T-helper 1 cell treated with Interleukin-12 subunit alpha and Interleukin-12 subunit beta and Interleukin-4 antibody, amounts not matched to agents 30 μg/mL and 1 μg/mL, for 36 hours (primary cell): ENCODE data around the gene PRXL2B.

Experiments used
- H3K27ac Mint-ChIP-seq: one replicate; pipeline ENCODE4 v1.8.0; 2021; ENCODE audit warnings: mild to moderate bottlenecking, mixed read lengths
- H3K27me3 Mint-ChIP-seq: one replicate; pipeline ENCODE4 v1.8.0; 2021; ENCODE audit warnings: low read depth, mixed read lengths
- H3K36me3 Mint-ChIP-seq: one replicate; pipeline ENCODE4 v1.8.0; 2021; ENCODE audit warnings: low read depth, mixed read lengths
- H3K4me1 Mint-ChIP-seq: one replicate; pipeline ENCODE4 v1.8.0; 2021; ENCODE audit warnings: low read depth, mixed read lengths
- H3K4me3 Mint-ChIP-seq: one replicate; pipeline ENCODE4 v1.8.0; 2021; ENCODE audit warnings: mild to moderate bottlenecking, moderate library complexity, mixed read lengths
- H3K9me3 Mint-ChIP-seq: one replicate; pipeline ENCODE4 v1.8.0; 2021; ENCODE audit warnings: mixed read lengths

Gene PRXL2B

DNA sequence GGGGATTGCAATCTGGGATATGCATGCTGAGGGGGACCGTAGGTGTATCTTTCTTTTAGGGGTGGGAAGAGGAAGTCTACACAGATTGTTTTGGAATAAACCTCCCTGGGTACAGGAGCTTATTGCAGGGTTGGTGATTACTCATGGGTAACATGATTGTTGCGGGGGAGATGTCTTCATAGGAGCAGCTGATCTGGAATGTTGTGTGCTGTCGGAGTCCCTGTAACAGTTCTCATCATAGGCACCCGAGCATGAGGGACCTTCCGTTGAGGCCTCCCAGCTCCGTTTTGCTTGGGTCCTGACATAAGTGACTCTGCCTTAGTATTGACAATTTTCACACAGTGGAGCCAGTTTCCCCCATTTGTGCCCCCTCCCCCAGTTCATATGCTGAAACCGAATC, 4.2 kb upstream of the PRXL2B start:
- Mint-ChIP-seq H3K27me3 (no peaks in the 10 kb centered on the region), H3K4me3 (no peak overlapping the region), H3K9me3 (no peaks in the 10 kb centered on the region), H3K27ac (peak overlapping the region; percentile 49), H3K36me3 (peaks cover 11% of the 10 kb centered on the region), H3K4me1 (peaks cover 49% of the 10 kb centered on the region)

DNA sequence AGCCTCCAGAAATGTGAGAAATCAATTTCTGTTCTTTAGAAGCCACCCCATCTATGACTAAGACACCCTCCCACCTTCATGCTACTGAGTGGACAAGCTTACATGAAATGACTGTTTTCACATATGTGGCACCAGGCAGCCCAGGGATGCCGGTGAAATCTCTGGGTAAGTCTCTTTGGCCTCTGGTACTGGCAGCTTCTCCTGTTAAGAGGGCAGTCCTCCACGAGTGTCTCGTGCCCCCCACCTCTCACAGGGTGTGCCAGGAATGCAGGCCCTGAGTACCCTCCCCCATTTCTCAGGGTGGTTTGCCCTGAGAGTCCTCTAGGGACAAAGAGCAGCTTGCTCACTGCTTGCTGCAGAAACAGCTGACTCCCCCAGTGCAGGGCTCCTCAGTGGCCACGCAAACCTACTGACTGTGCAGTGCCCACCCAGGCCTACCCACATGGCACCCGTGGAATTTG, 3.2 kb upstream of the PRXL2B start:
- Mint-ChIP-seq H3K4me1 (peaks cover 46% of the 10 kb centered on the region), H3K4me3 (no peak overlapping the region), H3K27ac (peak overlapping the region; percentile 95), H3K36me3 (peaks cover 11% of the 10 kb centered on the region), H3K9me3 (no peaks in the 10 kb centered on the region), H3K27me3 (no peaks in the 10 kb centered on the region)

DNA sequence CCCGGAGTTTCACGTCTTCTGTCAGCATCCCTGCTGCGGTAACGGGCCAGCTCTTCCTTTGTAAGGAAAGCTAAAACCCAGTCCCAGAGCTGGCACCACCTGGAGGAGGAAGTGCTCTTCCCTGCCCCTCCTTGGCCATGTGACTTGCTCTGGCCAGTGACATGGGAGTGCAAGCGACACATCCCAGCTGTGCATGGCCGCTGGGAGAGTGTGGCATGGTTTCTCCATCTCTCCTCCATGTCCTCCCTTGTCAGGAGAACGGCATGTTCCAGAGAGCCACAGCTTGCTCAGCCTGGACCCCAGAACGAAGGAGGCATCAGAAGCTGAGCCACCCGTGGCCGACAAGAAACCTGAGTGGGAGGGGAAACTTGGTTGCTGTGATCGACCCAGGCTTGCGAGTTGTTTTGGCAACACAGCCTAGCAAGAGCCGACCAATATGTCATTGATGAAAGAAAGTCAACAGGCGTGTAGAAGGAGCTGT, 2.7 kb upstream of the PRXL2B start:
- no peaks in the 10 kb centered on the region for H3K27me3 Mint-ChIP-seq
- peaks cover 41% of the 10 kb centered on the region for H3K4me1 Mint-ChIP-seq
- no peaks in the 10 kb centered on the region for H3K9me3 Mint-ChIP-seq
- H3K27ac Mint-ChIP-seq = peak overlapping the region; percentile 95
- peaks cover 9% of the 10 kb centered on the region for H3K36me3 Mint-ChIP-seq
- peak overlapping the region; percentile 87 for H3K4me3 Mint-ChIP-seq

DNA sequence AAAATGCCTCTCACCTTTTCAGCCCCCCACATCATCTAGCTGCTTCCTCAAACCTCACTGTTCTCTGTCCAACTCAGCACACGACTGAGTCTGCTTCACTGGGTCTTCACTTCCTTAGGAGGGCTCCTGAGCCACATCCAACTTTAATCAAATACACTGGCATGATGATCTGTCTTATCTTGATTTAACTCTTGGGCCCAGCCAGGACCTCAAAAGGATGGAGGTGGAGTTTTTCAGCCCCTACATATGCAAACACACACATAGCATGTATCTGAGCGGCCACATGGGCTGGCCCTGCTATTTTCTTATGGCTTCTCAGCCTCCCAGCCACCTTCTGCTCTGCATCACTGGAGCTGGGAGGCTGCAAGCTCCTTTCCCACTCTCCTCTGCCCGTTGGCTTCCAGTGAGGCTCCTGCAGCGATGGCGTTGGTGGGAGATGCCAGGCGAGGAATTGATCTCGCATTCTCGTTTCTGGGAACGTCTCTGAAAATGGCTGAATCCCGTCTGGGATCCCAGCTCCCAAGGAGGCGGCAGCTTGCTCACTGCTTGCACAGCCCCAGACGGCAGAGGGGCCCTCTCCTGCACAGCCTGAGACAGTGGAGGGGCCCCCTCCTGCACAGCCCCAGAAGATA, 1.8 kb upstream of the PRXL2B start:
- Mint-ChIP-seq H3K9me3 (no peaks in the 10 kb centered on the region), H3K4me3 (peak overlapping the region; percentile 87), H3K4me1 (peaks cover 34% of the 10 kb centered on the region), H3K27me3 (no peaks in the 10 kb centered on the region), H3K27ac (peak overlapping the region; percentile 95), H3K36me3 (peaks cover 11% of the 10 kb centered on the region)

GRCh38 chr1:2585318-2586092, 1.1 kb upstream of the PRXL2B start:
- Mint-ChIP-seq H3K27ac (peak overlapping the region; percentile 95), H3K4me1 (peaks cover 31% of the 10 kb centered on the region), H3K36me3 (peaks cover 11% of the 10 kb centered on the region), H3K27me3 (no peaks in the 10 kb centered on the region), H3K9me3 (no peaks in the 10 kb centered on the region), H3K4me3 (peak overlapping the region; percentile 87)

DNA sequence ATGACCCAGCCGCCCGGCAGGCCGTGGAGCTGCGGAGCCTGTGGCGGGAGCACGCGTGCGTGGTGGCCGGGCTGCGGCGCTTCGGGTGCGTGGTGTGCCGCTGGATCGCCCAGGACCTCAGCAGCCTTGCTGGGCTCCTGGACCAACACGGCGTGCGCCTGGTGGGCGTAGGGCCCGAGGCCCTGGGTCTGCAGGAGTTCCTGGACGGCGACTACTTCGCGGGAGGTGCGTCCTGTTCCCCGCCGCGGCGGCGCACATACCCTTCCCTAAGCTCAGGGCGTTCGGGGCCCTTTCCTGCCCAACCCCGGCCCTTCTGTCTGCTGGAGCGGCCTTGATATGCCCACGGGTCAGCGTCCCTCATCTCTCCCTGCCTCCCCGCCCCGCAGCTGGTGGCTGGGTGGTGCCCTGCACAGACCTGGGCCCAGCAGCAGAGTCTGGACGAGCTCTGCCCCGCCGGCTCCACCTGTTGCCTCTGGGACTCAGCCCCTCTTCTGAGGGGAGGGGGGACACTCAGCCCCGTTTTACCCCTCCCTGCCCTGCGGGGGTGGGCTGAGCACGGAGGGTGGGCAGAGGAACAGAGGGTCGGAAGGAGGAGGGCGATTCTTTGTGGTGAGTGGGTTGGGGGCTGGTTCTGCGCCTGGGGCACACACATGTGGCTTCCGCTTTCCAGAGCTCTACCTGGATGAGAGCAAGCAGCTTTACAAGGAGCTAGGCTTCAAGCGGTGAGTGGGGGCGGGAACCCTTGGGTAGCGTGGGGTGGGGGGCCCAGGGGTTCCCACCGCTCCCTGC, 688 bp downstream of the PRXL2B start:
- Mint-ChIP-seq H3K4me1 (peaks cover 23% of the 10 kb centered on the region), H3K36me3 (peaks cover 6% of the 10 kb centered on the region), H3K27me3 (no peaks in the 10 kb centered on the region), H3K4me3 (peak overlapping the region; percentile 77), H3K27ac (no peak overlapping the region), H3K9me3 (no peaks in the 10 kb centered on the region)

GRCh38 chr1:2587860-2588571, 1.4 kb downstream of the PRXL2B start:
- no peak overlapping the region for H3K27ac Mint-ChIP-seq
- peaks cover 4% of the 10 kb centered on the region for H3K36me3 Mint-ChIP-seq
- no peaks in the 10 kb centered on the region for H3K27me3 Mint-ChIP-seq
- peak overlapping the region; percentile 77 for H3K4me3 Mint-ChIP-seq
- peaks cover 24% of the 10 kb centered on the region for H3K4me1 Mint-ChIP-seq
- H3K9me3 Mint-ChIP-seq = no peaks in the 10 kb centered on the region

DNA sequence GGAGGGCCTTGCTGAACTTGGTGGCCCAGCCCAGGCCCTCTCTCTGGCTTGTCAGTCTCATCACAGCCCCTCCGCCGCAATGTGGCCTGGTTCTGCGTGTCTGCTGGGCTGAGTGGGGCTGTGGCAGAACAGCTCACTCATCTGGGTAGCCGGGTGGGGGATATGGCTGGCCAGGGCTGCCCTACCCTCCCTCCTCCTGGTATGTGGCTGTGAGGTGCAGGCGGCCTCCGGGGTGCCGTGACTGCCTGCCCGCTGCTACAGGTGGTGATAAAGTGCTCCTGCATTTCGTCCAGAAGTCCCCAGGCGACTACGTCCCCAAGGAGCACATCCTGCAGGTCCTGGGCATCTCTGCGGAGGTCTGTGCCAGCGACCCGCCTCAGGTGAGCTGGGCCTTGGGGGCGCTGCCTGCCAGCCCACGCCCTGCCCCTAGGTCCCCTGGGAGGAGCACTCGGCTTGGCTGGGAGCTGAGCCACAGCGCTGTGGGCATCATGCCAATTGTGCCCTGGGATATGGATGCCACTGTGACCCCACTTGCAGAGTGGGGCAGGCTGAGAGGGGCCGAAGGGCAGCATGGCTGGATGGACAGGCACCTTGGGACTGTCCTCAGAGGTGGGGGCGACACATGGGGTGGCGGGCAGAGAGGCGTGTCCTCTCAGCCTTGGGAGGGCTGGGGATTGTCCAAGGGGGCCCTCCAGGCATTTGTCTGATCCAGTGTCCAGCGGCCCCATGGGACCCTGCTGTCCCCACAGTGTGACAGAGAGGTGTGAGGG, 2.3 kb downstream of the PRXL2B start:
- Mint-ChIP-seq H3K4me3 (peak overlapping the region; percentile 4), H3K36me3 (peaks cover 4% of the 10 kb centered on the region), H3K4me1 (peaks cover 17% of the 10 kb centered on the region), H3K27ac (no peak overlapping the region), H3K9me3 (no peaks in the 10 kb centered on the region), H3K27me3 (no peaks in the 10 kb centered on the region)

DNA sequence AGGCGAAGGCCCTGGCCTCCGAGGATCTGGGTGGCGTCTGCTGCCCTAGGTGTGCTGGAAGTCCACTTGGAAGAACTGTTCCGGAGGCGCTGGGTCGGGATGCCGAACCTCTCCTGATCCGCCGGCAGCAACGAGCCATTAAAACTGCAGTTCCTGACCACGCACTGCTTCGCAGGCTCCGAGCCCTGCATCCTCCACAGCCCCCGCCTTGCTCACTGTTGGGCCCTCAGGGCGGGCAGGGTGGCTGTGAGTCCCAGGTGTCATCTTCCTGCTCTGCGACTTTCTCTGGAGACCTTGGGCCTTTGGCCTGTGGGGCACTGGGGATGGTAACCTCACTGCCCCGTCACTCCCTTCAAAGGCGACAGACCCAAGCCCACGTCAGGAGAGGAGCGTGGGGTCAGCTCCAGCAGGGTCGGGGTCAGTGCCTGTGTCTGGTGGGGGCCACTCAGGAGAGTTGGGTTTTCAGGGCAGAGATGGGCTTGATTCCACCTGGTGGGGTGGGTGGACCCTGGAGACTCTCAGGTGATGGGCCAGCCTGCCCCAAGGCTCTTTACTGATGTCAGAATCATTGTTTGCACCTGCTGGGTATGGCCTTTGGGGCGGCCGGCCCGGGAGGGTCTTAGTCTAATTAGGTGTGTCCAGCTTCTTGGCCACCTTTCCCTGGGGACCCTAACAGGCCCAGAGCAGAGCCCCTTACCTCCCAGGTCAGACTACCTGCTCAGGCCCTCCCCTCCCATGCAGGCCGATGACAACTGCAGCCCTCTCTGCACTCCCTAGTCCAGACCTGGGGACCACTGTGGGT, 3.1 kb downstream of the PRXL2B start:
- H3K4me3 Mint-ChIP-seq = peak overlapping the region; percentile 25
- H3K27me3 Mint-ChIP-seq = no peaks in the 10 kb centered on the region

GRCh38 chr1:2590233-2591141, 3.9 kb downstream of the PRXL2B start:
- peak overlapping the region; percentile 25 for H3K4me3 Mint-ChIP-seq
- no peaks in the 10 kb centered on the region for H3K9me3 Mint-ChIP-seq
- no peak overlapping the region for H3K27ac Mint-ChIP-seq
- no peaks in the 10 kb centered on the region for H3K27me3 Mint-ChIP-seq
- H3K36me3 Mint-ChIP-seq = peaks cover 4% of the 10 kb centered on the region
- H3K4me1 Mint-ChIP-seq = peaks cover 3% of the 10 kb centered on the region

More for the DNA sequence above, 3.1 kb downstream of the PRXL2B start:
- Mint-ChIP-seq H3K27ac (no peak overlapping the region), H3K4me1 (peaks cover 9% of the 10 kb centered on the region), H3K9me3 (no peaks in the 10 kb centered on the region), H3K36me3 (peaks cover 4% of the 10 kb centered on the region)

GRCh38 chr1:2591233-2591580, 4.6 kb downstream of the PRXL2B start:
- Mint-ChIP-seq H3K36me3 (peaks cover 4% of the 10 kb centered on the region), H3K4me3 (no peak overlapping the region), H3K9me3 (no peaks in the 10 kb centered on the region), H3K4me1 (peaks cover 3% of the 10 kb centered on the region), H3K27me3 (no peaks in the 10 kb centered on the region), H3K27ac (no peak overlapping the region)

GRCh38 chr1:2591581-2592261, 5.1 kb downstream of the PRXL2B start:
- Mint-ChIP-seq H3K9me3 (no peaks in the 10 kb centered on the region), H3K27me3 (no peaks in the 10 kb centered on the region), H3K36me3 (peaks cover 4% of the 10 kb centered on the region), H3K4me1 (peaks cover 3% of the 10 kb centered on the region), H3K4me3 (no peak overlapping the region), H3K27ac (no peak overlapping the region)
